ENCODE results near the gene ZCCHC24.

Gene ZCCHC24

GRCh38 chr10:79367426-79368189 lies 77.8 kb downstream of the ZCCHC24 start:
- Histone ChIP-seq H3K4me3 (ENCODE audit: low read depth in 1 of 2, low read length in 1 of 2) (no peak overlapping the region), H3K36me3 (no peaks in the 10 kb centered on the region), H3K9me3 (no peaks in the 10 kb centered on the region), H3K4me1 (ENCODE audit: control insufficient read depth in 1 of 2, insufficient read depth in 1 of 2, low read depth in 1 of 2, low read length in 1 of 2) (no peaks in the 10 kb centered on the region), H3K27me3 (no peaks in the 10 kb centered on the region), H3K27ac (no peak overlapping the region)
- TF ChIP-seq CTCF (IDR thresholded peaks at IDR 0.05) = no peak

- Histone ChIP-seq H3K4me1 (ENCODE audit: control insufficient read depth in 1 of 2, insufficient read depth in 1 of 2, low read depth in 1 of 2, low read length in 1 of 2) (peaks cover 15 to 19% of the 10 kb centered on the region in 2 experiments), H3K27ac (no peak overlapping the region), H3K27me3 (no peaks in the 10 kb centered on the region), H3K9me3 (no peaks in the 10 kb centered on the region), H3K36me3 (no peaks in the 10 kb centered on the region), H3K4me3 (ENCODE audit: low read depth in 1 of 2, low read length in 1 of 2) (no peak overlapping the region)
- no peak for TF ChIP-seq CTCF (IDR thresholded peaks at IDR 0.05)
Measured at GRCh38 chr10:79361726-79362397, 83.6 kb downstream of the ZCCHC24 start.

GRCh38 chr10:79360499-79361342 lies 84.7 kb downstream of the ZCCHC24 start:
- Histone ChIP-seq H3K27me3 (no peaks in the 10 kb centered on the region), H3K27ac (peak overlapping the region; percentile 76), H3K4me1 (ENCODE audit: control insufficient read depth in 1 of 2, insufficient read depth in 1 of 2, low read depth in 1 of 2, low read length in 1 of 2) (peaks cover 27 to 31% of the 10 kb centered on the region in 2 experiments), H3K4me3 (ENCODE audit: low read depth in 1 of 2, low read length in 1 of 2) (no peak overlapping the region), H3K36me3 (peaks cover under 1% of the 10 kb centered on the region), H3K9me3 (no peaks in the 10 kb centered on the region)
- no peak for TF ChIP-seq CTCF (IDR thresholded peaks at IDR 0.05)

- no peaks in the 10 kb centered on the region for H3K9me3 ChIP-seq
- no peak for TF ChIP-seq CTCF (IDR thresholded peaks at IDR 0.05)
- H3K4me1 ChIP-seq (ENCODE audit: control insufficient read depth in 1 of 2, insufficient read depth in 1 of 2, low read depth in 1 of 2, low read length in 1 of 2) = peaks cover 32 to 38% of the 10 kb centered on the region in 2 experiments
- no peaks in the 10 kb centered on the region for H3K27me3 ChIP-seq
- peaks cover 8% of the 10 kb centered on the region for H3K36me3 ChIP-seq
- H3K4me3 ChIP-seq (ENCODE audit: low read depth in 1 of 2, low read length in 1 of 2) = peak overlapping the region; percentile 3 to 26
- peak overlapping the region; percentile 76 for H3K27ac ChIP-seq
Measured at GRCh38 chr10:79359816-79360498, 85.5 kb downstream of the ZCCHC24 start.

GRCh38 chr10:79358811-79359210 lies 86.6 kb downstream of the ZCCHC24 start:
- Histone ChIP-seq H3K9me3 (no peaks in the 10 kb centered on the region), H3K4me3 (ENCODE audit: low read depth in 1 of 2, low read length in 1 of 2) (no peak overlapping the region), H3K27me3 (no peaks in the 10 kb centered on the region), H3K36me3 (peaks cover 19% of the 10 kb centered on the region), H3K27ac (peak overlapping the region; percentile 76), H3K4me1 (ENCODE audit: control insufficient read depth in 1 of 2, insufficient read depth in 1 of 2, low read depth in 1 of 2, low read length in 1 of 2) (peaks cover 40 to 50% of the 10 kb centered on the region in 2 experiments)
- no peak for TF ChIP-seq CTCF (IDR thresholded peaks at IDR 0.05)
